Suprapubic skin (tissue), 4 donors: ENCODE data around the gene CCNJL.

Experiments used
- CTCF ChIP-seq, 2 donors: fragments of 200-600 bp in 1 of 2; fragments of 450-650 bp in 1 of 2; sonication (generic) in 1 of 2; IDR thresholded peaks; one replicate each; pipeline ENCODE4 v1.5.1; 2016 to 2019; ENCODE audit warnings: antibody characterized with exemption in 2 of 2, mild to moderate bottlenecking in 1 of 2, moderate library complexity in 1 of 2
- POLR2A ChIP-seq, 2 donors: fragments of 450-650 bp; IDR thresholded peaks; one replicate each; pipeline ENCODE4 v1.6.1; 2017; ENCODE audit warnings: antibody characterized with exemption in 2 of 2, mild to moderate bottlenecking in 2 of 2, moderate library complexity in 2 of 2
- POLR2AphosphoS5 ChIP-seq, 3 donors: sonication (generic); formaldehyde crosslinking; IDR thresholded peaks; one replicate each; pipeline ENCODE4 v1.6.1; 2017; ENCODE audit warnings: antibody characterized with exemption in 3 of 3

DNA sequence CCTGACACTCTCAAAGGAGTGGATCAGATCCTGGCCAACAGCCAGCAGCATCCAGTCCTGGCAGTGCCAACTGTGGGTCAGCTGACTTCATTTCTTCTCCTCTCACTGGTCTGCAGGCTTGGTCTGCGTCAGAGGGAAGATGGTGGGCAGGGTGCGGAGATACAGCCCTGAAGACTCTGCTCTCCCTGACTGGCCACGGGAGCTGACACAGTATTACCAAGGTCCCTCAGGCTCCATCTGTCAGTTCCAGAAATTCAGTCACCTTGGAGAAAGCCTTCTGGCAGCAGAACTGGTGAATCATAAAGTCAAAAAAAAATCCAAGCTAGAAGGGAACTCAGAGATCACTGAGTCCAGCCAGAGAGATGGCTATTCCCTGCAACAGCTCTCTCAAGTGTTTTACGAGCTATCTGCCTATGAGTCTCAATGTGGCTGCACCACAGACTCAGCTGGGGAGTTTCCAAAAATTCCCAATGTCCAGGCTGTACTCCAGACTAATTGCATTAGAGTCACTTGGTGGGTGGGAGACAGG, 30.1 kb upstream of the CCNJL start:
- TF ChIP-seq CTCF (IDR thresholded peaks at IDR 0.05): no peak
- no peak for TF ChIP-seq POLR2A (IDR thresholded peaks at IDR 0.05)
- no peak for TF ChIP-seq POLR2AphosphoS5 (IDR thresholded peaks at IDR 0.05)
